Occipital lobe (tissue), 2 donors: ENCODE results near the gene NFS1. TPM values are rescaled to one million over a fixed set of nuclear protein-coding genes. Genes with fewer than 3 reads are reported as not detected.
"Not testable (repeated sequence)": the region's sequence is repeated elsewhere in the genome, so short reads cannot be mapped to it uniquely, and the experiment has no call there.

ENCODE experiments used
- DNase-seq: peaks from one replicate; lab custom pipeline; 2025; lab: John Stamatoyannopoulos, UW
- total RNA-seq: library from RNA; depleted of rRNA; stranded (reverse); fragments of >200 nt; gene quantifications from one replicate; pipeline ENCODE4 v1.2.3, GENCODE V29; 2014

NFS1 gene
- total RNA-seq, 1 donor from 2014 or later = 40.6 TPM

DNA sequence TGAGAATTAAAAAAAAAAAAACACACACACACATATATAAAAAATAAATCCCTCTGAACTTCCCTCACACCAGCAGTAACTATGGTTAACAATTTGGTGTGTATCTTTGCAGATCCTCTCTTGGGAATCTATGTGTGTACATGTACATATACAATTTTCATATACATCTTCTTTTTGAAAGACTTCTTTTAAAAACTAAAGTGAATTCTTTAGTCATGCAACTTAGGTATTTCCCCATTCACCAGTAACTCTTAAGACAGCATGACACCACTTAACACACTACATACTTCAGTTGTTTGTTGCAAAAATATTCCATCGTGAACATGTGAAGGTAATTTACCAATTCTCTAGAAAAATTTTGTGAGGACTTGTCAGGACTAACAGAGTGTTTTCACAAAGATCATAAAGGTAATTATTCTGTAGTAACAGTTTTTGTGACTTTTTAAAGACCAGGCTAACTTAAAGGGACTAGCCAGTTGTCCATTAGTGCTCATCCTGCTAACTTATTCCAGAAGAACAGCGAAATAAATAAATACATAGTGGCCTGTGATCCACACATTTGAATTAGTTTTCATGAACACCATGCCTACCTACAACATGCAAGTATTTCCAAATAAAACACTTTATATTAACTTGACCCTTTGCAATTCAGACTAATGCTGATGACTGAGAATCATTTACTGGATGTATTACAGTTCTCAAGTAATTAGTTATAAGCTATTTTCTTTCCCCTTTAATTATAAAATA lies 30.9 kb upstream of the NFS1 start:
- no peak for DNase-seq

DNA sequence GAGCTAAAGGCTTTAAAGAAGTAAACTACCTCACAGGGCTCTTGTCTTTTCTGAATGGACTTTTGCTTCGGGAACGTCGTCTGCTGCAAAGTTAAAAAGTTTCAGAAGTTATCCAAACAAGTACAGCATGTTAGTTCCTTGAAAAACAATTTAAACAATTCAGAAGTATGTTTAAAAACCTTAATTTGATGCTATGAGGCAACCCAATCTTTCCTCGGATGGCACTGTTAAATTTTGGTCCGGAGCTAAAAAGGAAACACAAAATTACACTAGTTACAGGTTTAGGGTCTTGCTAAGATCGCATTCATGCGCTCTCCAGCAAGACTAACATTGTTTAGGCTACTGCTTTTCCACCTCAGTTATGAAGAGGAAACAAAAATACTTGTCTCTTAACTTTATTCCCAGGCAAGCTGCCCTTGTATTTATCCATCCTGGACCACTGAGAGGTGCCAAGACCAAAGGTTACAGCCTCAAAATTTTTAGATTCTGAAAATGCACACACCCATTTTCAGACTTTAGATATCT lies 30.2 kb upstream of the NFS1 start:
- DNase-seq = no peak

DNA sequence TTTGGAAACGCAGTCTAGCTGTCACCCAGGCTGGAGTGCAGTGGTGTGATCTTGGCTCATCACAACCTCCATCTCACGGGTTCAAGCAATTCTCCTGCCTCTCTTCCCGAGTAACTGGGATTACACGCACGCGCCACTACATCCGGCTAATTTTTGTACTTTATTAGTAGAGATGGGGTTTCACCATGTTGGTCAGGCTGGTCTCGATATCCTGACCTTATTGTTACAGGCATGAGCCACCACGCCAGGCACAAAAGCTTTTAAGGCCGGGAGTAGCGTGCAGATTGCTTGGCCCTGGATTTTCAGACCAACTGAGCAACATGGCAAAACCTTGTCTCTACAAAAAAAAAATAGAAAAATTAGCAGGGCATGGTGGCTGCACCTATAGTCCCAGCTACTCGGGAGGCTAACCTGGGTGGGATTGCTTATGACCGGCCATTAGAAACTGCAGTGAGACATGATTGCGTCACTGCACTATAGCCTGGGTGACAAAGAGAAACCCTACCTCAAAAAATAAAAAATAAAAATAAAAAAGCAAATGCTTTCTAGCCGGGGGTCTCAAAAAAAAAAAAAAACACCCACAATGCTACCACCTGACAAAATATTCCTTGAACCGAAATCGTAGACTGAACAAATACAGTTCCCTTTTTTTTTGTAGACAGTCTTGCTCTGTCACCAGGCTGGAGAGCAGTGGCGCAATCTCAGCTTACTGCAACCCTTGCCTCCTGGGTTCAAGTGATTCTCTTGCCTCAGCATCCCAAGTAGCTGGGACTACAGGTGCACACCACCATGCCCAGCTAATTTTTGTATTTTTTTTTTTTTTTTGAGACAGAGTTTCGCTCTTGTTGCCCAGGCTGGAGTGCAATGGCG lies 27.9 kb upstream of the NFS1 start:
- no peak for DNase-seq

DNA sequence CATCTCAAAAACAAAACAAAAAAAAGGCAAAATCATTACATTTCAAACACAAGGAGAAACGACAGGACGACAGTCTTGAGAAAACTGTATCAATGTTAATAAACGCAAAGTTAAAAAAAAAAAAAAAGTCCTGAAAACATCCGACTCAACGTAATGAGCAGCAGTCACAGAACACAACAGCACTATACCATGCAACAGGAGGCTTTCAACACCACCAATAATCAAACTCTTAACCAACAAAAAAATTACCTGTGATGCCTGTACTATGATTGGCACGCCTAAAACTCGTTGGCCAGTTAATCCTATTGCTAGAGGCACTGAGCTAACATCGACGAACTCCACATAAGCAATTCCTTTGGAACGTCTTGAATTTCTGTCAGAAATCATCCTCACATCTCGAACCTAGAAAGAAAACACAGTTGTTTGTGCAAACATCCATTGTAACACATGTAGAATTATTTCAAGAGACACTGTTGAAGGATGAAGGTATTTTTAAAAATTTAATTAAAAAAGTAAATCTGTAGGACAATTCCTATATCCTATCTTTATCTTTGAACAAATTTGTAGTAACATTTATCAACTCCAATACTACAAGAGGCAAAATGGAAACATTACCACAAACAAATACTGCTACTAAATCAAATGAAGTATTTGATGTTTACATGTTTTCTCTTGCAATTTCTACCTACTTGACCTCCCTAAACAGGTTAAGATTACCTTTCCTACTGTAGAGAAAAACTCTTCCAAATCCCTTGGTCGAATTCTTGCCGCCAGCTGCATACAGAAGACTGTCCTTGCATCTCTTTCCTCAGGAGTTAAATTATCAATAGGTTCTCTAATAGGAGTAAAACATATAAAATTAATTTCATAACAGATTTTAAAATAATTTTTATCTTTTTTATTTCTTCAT lies 25.4 kb upstream of the NFS1 start:
- DNase-seq = no peak

DNA sequence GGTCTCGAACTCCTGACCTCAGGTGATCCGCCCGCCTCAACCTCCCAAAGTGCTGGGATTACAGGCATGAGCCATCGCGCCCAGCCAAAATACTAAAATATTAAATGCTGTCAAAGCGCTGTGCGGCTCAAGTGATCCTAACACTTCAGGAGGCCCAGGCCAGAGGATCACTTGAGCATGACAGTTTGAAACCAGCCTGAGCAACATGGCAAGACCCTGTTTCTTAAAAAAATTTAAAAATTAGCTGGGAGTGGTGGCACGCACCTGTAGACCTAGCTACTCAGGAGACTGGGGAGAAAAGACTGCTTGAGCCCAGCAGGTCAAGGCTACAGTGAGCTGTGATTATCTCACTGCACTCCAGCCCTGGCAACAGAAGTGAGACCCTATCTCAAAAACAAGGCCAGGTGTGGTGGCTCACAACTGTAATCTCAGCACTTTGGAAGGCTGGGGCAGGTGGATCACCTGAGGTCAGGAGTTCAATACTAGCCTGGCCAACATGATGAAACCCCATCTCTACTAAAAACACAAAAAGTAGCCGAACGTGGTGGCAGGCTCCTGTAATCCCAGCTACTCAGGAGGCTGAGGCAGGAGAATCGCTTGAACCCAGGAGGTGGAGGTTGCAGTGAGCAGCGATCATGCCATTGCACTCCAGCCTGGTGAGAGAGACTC lies 24.6 kb upstream of the NFS1 start:
- DNase-seq = not testable (repeated sequence)

DNA sequence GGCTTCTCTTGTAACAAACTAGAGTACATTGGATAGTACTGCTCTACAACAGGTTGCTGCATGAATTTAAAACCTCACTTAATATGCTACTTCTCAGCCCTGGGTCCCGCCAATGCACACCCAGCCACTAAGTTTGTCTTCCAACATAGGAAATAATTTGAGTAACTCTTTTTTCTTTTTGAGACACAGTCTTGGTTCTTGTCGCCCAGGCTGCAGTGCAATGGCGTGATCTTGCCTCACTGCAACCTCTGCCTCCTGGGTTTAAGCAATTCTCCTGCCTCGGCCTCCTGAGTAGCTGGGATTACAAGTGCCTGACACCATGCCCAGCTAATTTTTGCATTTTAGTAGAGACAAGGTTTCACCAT lies 24.1 kb upstream of the NFS1 start:
- DNase-seq = not testable (repeated sequence)

DNA sequence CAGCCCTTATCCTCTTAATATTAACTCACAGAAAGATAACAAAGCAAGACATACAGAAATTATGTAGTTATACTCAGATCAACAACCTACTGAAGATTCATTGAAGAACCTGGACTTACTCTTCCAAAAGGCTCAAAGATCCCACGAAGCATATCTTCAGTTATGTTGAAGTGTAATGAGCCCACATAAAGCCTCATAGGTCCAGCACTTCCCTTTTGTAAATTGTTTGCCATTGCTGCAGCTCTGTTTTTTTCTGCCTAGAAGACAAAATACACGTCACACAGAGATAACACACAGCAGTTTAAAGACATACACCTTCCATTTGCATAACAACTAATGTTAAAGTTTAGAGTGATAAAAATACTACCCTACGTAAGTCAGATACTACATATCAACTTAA lies 22.5 kb upstream of the NFS1 start:
- DNase-seq = no peak

DNA sequence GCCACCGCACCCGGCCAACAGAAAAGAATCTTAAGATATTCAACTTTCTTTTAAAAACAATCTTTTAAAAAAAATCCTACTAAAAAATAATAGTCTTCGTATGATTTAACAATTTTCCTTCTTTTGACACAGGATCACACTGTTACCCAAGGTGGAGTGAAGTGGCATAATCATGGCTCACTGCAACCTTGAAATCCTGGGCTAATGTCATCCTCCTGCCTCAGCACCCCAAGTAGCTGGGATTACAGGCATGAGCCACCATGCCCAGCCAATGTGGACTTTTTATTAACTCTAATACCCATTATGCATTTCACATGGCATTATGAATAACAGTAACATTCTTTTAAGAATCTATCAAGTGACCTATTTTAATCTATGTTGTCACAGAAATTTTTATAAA lies 22.1 kb upstream of the NFS1 start:
- no peak for DNase-seq

DNA sequence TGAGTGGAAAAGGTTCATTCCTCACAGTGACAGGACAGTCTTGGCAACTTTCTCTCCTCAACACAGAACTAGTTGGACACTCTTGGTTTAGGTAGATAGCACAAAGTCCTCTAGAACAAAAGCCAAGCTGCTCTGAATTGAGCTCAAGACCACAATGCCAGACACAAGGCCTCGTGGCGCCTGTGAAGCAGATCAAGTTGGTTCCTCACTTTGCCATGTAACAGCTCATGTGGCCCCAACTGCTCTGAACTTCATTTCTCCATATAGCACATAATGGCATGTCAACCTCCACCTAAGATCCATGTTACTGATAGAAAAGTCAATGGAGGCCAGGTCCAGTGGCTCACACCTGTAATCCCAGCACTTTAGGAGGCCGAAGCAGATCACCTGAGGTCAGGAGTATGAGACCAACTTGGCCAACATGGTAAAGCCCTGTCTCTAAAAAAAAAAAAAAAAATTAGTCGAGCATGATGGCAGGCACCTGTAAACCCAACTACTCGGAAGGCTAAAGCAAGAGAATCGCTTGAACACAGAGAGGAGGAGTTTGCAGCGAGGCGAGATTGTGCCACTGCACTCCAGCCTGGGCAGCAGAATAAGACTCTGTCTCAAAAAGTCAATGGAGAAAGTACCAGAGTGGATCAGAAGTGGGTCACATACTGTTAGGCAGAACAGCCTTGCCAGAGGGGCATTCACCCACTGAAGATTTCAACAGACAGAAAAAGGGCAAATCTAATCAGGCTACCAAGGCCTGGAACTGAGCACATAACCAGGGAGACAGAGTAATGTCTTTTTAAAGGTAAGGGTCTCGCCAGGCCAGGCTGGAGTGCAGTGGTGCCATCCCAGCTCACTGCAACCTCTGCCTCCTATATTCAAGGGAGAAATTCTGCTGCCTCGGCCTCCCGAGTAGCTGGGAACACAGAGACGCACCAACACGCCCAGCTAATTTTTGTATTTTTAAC lies 21.3 kb upstream of the NFS1 start:
- no peak for DNase-seq

DNA sequence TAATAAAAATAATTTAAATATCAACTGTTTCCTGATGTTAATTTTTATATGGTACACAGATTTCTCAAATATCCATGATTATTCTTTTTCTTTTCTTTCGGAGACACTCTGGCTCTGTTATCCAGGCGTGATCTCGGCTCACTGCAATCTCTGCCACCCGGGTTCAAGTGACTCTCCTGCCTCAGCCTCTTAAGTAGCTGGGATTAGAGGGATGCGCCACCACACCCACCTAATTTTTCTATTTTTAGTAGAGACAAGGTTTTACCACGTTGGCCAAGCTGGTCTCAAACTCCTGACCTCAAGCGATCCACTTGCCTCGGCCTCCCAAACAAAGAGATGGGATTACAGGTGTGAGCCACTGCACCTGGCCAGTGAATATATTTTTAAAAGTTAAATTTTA lies 20.6 kb upstream of the NFS1 start:
- no peak for DNase-seq

DNA sequence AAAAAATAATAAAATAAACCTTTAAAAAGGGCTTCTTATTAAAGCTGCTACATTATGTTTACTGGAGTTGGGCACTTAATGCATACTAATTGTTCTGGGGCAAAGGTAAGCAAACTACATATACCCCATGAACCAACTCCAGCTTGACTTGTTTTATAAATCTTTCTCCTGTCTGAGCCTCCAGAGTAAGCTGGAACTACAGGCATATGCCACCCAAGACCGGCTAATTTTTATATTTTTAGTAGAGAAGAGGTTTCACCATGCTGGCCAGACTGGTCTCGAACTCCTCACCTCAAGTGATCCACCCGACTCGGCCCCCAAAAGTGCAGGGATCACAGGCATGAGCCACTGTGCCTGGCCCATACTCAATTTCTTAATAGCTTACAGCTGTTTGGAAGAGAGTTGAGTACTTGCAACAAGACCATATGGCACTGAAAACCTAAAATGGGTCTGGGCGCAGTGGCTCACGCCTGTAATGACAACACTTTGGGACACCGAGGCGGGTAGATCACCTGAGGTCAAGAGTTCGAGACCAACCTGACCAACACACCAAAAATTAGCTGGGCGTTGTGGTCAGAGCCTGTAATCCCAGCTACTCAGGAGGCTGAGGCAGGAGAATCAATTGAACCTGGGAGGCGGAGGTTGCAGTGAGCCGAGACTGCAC lies 20.0 kb upstream of the NFS1 start:
- no peak for DNase-seq

DNA sequence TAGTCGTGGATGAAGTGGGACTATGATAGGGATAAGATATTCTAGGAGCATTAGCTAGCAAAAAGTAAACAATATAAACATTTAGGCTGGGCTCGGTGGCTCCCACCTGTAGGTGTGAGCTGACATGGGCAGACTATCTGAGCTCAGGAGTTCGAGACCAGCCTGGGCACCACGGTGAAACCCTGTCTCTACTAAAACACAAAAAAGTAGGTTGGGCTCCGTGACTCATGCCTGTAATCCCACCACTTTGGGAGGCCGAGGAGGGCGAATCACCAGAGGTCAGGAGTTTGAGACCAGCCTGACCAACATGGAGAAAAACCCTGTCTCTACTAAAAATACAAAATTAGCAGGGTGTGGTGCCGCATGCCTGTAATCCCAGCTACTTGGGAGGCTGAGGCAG lies 19.2 kb upstream of the NFS1 start:
- not testable (repeated sequence) for DNase-seq

DNA sequence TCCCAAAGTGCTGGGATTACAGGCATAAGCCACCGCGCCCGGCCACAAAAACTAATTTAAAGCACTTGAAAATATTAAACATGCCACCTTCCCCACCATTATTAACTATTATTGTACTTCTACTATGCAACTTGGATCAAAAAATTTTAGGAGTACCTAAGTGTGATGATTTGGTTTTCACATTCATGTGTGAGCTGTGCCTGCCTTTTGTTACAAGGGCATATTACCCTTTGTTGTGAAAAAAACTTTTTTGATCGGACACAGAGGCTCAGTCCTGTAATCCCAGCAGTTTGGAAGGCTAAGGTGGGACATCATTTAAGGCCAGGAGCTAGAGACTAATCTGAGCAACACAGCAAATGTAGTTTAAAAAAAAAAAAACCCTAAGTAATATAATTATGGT lies 17.2 kb upstream of the NFS1 start:
- DNase-seq = no peak

DNA sequence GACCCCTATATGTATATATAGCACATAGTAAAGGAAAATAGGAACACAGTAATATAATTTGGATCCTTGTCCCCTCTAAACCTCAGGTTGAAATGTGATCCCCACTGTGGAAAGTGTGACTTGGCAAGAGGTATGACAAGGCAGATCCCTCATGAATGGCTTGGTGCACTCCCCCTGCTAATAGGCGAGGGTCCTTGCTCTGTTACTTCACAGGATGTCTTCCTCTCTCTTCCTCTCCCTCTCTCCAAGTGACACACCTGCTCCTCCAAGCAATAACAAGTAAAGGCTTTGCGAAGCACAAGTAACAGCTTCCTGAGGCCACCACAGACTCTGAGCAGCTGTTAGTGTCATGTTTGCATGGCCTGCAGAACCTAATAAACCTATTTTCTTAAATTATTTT lies 16.5 kb upstream of the NFS1 start:
- no peak for DNase-seq

DNA sequence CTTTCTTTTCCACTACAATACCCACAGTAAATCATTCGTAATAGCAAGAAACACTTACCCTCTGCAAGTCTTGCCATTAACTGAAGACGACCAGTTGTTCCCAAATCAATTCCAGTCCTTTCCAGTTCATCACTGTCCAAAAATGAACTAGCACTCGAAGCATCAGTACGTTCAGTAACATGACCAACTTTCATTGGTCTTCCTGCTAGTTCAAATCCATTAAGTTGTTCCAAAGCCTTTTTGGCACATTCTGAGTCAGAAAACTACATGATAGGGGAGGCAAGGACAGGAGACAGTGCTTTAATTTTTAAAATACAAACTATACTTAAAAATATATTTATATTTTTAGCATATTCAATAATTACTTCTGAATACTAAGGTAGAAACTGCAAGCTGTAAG lies 15.0 kb upstream of the NFS1 start:
- no peak for DNase-seq

DNA sequence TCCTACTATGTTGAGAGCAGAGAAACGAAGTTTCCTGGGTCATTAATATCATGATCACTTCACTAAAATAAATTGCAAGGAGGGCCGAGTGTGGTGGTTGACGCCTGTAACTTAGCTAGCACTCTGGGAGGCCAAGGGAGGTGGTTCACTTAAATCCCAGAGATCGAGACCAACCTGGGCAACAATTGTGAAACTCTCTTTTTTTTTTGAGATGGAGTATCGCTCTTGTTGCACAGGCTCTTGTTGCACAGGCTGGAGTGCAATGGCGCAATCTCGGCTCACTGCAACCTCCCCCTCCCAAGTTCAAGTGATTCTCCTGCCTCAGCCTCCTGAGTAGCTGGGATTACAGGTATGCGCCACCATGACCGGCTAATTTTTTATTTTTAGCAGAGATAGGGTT lies 14.0 kb upstream of the NFS1 start:
- DNase-seq = not testable (repeated sequence)

DNA sequence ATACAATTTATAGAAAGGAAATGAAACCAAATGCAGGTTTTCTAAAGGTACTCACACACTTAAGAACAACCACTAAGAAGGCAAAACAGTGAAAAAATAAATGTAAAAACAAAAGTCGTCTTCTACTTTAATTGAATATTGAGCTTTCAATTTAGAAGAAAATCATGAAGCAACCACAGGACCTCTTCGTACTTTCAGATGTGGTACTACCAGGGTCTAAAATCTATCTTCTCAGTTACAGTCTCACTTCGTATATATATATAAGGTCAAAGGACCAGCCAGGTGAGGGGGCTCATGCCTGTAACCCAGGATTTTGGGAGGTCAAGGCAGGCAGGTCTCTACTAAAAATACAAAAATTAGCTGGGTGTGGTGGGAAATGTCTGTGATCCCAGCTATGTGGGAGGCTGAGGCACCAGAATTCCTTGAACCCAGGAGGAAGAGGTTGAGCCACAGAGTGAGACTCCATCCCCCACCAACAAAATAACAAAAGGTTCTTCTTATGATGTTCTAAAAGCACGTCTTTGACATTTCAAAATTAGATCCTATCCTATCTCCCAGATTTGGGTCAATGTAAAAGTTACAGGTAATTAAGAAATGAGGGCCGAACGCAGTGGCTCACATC lies 12.5 kb upstream of the NFS1 start:
- no peak for DNase-seq

DNA sequence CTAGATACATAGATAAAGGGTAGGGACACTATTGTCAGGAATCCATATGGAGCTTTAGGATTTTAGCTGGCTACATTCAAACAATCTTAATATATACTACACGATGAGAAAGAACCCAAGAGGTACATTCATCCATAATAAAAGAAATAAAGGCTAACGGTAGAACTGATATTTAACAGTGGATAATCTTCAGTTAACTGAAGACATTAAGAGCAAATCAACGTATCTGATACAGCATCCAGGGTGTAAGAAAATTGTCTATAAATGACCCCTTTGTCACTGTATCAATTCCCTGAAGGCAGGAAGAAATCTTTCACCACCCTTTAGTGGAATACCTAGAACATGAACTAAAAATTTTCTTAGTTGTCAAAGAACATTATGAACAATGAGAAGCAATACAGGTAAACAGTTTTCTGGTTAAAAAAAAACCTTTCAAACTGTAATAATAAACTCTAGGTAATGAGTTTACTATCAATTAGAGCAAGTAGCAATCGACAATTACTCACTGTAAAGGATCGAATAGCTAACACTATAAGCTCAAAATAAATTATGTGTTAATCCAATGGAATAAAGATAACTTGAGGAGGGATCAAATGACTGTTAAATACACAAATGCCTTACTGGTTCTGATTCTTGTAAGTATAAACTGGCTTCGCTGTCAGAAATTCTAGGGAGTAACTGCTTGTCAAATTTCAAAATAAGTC lies 11.9 kb upstream of the NFS1 start:
- no peak for DNase-seq
